ENCODE results near the gene ZIC1. TPM values are rescaled to one million over a fixed set of nuclear protein-coding genes. Genes with fewer than 3 reads are reported as not detected.

Gene ZIC1
- total RNA-seq, 4 donors from 2014 or later, result not detected

- peaks cover 0 to 5% (median 0%) of the 10 kb centered on the region in 3 donors for H3K9me3 ChIP-seq
- H3K27ac ChIP-seq, result no peak overlapping the region
- no peaks in the 10 kb centered on the region for H3K36me3 ChIP-seq
- no peaks in the 10 kb centered on the region for H3K4me1 ChIP-seq
- no peak overlapping the region for H3K4me3 ChIP-seq
- H3K27me3 ChIP-seq, result no peaks in the 10 kb centered on the region
- WGBS, 2 donors, result 15 to 27% methylated on average over 3 of the region's 3 CpGs
- intact Hi-C loops (cut with DNase I), result no loop called here
- DNase-seq, result no peak
- TF ChIP-seq CTCF (IDR thresholded peaks at IDR 0.05) (no peak), POLR2A (IDR thresholded peaks at IDR 0.05) (no peak)
These were observed 40.5 kb downstream of the ZIC1 start for GRCh38 chr3:147449669-147450068.

- 53 to 74% methylated on average over 1 of the region's 1 CpG for WGBS, 2 donors
- H3K27ac ChIP-seq, result no peak overlapping the region
- intact Hi-C loops (cut with DNase I), result no loop called here
These were observed 50.0 kb downstream of the ZIC1 start for GRCh38 chr3:147458995-147459704.

GRCh38 chr3:147462856-147463255 lies 53.7 kb downstream of the ZIC1 start:
- Histone ChIP-seq H3K4me3 (no peak overlapping the region), H3K4me1 (no peaks in the 10 kb centered on the region), H3K36me3 (no peaks in the 10 kb centered on the region), H3K9me3 (no peaks in the 10 kb centered on the region), H3K27ac (no peak overlapping the region), H3K27me3 (no peaks in the 10 kb centered on the region)
- intact Hi-C loops (cut with DNase I), result no loop called here
- no peak for TF ChIP-seq CTCF (IDR thresholded peaks at IDR 0.05)
- TF ChIP-seq POLR2A (IDR thresholded peaks at IDR 0.05), result no peak
- 8 to 50% methylated on average over 1 of the region's 1 CpG for WGBS, 2 donors
- no peak for DNase-seq

More at GRCh38 chr3:147458995-147459704, 50.0 kb downstream of the ZIC1 start:
- Histone ChIP-seq H3K4me1 (no peaks in the 10 kb centered on the region), H3K9me3 (no peaks in the 10 kb centered on the region), H3K27me3 (no peaks in the 10 kb centered on the region), H3K36me3 (no peaks in the 10 kb centered on the region), H3K4me3 (no peak overlapping the region)
- TF ChIP-seq CTCF (IDR thresholded peaks at IDR 0.05) (no peak), POLR2A (IDR thresholded peaks at IDR 0.05) (no peak)
- DNase-seq, result no peak

Other genes with a start within 250 kb of the ZIC1 start
- gene ZIC4, start 2.8 kb upstream of the ZIC1 start, total RNA-seq, result not detected